NCI-H345 treated with DMSO at 0.1 percent for 48 hours (cell line): ENCODE results near the gene RHNO1.

Source experiments
- DNase-seq: peaks from one replicate; lab custom pipeline; 2025; ENCODE audit not compliant: unreplicated experiment; lab: John Stamatoyannopoulos, UW

RHNO1 gene

DNA sequence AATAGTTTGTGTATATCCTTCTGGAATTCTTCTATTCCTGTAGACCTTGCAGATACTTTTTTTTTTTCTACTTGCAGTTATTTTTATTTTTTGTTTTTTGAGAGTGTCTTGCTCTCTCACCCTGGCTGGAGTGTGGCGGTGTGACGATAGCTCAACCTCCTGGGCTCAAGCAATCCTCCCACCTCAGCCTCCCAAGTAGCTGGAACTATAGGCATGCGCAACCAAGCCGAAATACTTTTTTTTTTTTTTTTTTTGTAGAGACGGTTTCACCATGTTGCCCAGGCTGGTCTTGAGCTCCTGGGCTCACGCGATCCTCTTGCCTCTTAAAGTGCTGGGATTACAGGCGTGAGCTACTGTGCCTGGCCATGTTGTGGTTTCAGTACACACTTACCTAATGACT lies 23.6 kb downstream of the RHNO1 start:
- no peak for DNase-seq

DNA sequence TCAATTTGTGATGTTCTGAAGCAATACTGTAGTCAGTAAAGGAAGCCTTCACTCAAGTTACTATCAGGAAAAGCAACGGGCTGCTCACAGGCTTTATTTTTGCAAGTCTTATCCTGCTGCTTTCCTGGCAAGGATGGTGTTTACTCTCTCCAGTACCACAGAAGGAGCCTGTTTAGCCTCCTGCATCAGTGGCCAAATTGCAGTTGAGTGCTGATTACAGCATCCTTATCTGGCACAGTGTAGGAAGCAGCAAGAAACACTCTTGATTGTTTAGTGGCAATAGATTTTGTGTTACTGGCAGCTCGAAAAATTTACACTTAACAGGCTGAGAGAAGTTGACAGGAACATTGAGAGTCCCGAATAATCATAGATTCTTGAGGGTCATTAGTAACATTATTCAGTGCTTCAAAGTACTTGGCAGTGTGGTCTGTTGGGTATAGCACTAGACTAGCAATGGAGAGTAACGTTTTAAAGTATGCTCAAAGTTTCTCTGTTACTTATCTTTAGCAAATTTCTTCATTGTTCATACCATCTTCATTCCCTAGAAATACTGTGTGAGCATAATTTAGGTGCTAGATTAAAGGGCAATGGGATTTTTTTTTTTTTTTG lies 25.4 kb downstream of the RHNO1 start:
- peak; percentile 28 for DNase-seq

DNA sequence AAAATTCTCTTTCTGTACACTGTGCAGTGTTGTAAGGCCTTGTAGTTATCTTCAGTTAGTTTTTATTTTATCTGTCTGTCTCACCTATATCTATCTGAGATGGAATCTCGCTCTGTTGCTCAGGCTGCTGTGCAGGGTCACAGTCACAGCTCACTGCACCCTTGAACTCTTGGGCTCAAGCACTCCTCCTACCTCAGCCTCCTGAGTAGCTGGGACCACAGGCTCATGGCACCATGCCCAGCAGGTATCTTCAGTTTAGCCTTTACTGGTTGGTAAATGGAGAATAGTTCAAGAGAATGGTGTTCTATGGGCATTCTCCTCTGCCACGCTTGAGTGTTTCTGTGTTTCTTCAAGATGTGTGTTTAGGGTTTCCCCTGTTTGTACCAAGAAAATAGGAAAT lies 27.2 kb downstream of the RHNO1 start:
- DNase-seq = no peak

DNA sequence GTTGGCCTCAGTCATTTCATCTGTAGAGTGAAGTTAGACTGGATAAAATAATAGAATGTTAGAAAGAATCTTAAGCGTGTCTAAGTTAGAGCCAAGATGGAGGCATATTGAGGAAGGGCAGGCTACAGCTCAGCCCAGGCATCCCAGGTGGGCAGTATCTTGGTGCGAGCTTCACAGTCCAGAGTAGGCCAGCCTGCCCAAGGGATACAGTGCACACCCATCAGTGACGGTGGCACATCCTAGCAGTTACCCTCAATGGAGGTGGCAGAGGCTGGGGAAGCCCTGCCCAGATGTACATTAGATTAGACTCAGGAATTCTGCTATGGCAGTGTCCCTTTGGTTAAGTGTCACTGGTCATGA lies 35.2 kb downstream of the RHNO1 start:
- DNase-seq = no peak

DNA sequence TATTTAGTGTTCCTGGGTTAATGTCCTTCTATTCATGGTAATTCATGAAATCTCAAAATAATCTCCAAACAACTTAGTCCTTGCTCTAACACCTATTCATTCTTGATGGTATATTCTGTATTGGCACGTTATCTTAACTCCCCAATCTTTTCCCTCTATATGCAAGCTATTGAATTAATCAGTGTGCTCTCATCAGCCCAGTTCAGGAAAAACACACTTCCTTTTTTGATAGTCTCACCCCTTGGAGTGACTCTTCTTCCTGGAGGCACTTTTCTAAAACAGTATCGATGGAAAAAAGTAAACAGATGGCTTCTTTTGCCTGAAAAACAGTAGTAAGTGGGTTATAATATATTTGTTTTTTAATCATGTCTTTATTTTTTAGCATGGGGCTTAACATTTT lies 42.2 kb downstream of the RHNO1 start:
- DNase-seq = no peak

DNA sequence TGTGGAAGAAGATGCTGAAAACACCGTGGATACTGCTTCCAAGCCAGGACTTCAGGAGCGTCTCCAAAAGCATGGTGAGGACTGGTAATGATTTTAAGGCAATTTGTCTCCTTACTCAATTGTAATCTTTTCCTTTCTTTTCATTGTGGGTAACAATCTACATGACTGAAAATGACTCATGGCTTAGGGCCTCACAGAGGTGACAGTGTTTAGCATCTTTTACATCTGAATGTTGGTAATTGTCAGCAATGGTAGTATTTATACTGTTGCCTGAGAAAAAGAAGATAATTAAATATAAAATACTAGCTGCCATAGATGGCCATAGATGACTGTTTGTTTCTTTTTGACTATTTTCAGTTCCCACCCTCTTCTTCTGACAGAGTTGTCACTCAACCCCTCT lies 45.3 kb downstream of the RHNO1 start:
- no peak for DNase-seq

DNA sequence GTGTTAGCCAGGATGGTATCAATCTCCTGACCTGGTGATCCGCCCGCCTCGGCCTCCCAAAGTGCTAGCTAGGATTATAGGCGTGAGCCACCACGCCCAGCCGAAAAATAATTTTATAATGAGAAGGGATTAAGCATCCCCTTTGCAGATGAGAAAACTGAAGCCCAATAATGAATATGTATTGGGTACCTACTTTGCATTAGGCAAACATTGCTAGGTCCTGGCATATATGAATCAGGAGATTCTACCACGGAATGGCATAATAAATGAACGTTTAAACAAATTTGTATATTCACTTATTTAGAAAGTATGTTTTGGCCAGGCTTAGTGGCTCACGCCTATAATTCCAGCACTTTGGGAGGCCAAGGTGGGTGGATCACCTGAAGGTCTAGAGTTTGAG lies 46.0 kb downstream of the RHNO1 start:
- no peak for DNase-seq

DNA sequence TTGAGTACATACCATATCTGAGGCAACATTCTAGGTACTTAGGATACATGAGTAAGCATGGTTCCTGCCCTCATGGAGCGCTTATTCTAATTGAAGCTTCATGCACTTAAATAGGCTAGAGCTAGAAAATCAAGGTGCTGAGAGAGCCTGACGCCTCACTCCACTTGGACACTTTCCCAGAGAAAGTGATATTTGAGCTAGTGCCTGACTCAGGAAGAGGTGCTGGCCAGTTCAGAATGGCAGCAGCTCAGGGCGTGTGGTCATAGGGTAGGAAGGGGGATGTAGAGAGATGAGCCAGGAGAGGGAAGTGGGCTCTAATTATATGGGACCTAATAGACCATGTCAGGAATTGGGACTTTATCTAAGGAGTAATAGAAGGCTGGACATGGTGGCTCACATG lies 47.0 kb downstream of the RHNO1 start:
- no peak for DNase-seq

DNA sequence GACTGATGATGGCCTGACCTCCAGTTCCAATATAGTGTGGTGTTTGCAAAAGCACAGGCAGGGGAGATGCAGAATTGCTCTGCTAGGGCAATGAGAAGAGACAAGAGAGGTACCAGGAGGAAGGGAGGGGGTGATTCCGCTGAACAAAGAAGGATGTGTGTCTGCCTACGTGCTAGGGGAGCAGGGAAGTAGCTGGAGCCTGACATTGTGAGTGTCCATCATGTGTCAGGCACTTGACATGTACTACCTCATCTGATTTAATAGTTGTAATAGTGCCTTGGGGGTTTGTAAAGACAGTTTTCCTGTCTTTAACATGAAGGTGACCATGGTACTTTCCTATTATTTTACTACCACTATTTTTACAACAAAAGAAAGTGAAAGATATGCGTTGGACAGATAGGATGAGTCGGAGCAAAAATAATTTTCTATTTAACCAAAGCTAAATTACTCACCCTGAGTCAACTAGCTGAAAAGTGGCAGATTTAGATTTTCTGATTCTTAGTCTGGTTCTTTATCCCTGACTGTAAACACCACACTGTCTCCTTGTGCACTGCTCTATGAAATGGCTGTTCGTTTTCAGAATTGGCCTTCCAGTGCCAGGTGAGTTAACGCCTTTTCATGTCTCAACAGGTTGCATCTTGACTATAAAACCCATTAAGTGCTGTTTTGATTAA lies 48.4 kb downstream of the RHNO1 start:
- DNase-seq = no peak

DNA sequence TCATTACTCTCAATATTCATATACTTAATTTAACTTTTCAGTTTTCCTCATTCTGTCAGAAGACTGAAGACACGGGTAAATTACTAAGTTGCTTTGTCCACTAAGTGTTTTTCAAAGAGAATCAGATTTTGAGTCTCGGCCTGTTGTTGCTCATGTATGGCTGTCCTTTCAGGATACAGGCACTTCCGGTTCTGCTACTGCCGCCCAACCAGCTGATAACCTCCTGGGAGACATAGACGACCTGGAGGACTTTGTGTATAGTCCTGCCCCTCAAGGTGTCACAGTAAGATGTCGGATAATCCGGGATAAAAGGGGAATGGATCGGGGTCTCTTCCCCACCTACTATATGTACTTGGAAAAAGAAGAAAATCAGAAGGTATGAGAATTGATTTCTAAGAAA lies 53.8 kb downstream of the RHNO1 start:
- DNase-seq = no peak

DNA sequence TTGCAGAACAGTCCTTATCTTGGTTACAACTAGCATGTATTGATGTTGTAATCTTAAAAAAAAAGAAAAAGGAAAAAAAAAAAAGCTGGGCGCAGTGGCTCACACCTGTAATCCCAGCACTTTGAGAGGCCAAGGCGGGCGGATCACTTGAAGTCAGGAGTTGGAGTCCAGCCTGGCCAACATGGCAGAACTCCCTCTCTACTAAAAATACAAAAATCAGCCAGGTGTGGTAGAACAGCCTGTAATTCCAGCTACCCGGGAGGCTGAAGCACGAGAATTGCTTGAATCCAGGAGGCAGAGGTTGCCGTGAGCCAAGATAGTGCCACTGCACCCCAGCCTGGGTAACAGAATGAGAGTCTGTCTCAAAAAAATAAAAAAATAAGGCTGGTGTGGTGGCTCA lies 56.6 kb downstream of the RHNO1 start:
- no peak for DNase-seq

DNA sequence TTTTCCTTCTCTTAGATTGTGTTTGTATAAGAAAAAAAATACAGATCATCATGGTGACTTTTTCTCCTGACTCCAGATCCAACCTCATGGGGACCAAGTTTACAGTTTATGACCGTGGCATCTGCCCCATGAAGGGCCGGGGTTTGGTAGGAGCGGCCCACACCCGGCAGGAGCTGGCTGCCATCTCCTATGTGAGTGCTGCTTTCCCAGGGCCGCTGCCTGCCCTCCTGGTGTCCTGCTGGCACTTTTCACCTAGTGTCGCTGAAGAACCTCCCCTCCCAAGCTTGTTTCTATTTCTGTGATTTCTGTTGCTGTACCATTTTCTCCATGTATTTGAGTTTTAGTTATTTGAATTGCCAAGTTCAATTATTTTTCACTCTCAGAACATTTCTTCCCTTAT lies 57.3 kb downstream of the RHNO1 start:
- DNase-seq = no peak

DNA sequence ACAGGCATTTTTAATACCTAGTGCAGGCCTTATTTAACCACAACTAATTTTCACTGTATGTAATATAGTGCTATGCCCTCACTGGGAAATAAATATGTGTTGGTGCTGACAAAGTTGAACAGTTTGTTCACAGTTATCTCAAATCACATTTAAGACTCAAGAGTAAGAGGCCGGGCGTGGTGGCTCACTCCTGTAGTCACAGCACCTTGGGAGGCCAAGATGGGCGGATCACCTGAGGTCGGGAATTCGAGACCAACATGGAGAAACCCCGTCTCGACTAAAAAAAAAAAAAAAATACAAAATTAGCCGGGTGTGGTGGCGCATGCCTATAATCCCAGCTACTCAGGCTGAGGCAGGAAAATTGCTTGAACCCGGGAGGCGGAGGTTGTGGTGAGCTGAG lies 59.3 kb downstream of the RHNO1 start:
- no peak for DNase-seq

DNA sequence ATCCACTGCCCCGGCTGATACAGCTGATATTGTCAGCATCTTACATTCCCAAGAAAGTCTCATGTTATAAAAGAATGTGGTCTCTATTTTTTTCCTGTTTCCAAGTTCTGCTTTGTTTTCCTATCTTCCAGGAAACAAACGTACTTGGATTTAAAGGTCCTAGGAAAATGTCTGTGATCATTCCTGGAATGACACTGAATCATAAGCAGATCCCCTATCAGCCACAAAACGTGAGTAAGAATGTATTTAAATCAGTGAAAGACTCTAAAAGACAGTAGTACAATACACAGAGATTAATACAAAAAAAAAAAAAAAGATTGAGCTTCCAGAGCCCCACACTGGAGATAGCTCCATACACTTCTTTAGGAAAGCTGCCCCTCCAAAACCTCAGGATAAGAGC lies 60.5 kb downstream of the RHNO1 start:
- DNase-seq = no peak
